Globus pallidus (tissue), 1 donor: ENCODE results near the gene P2RY11.

Source experiments
- DNase-seq: peaks from one replicate; pipeline ENCODE4 v3.0.0-alpha.2; 2015; ENCODE audit warnings: low spot score

The P2RY11 gene

DNA sequence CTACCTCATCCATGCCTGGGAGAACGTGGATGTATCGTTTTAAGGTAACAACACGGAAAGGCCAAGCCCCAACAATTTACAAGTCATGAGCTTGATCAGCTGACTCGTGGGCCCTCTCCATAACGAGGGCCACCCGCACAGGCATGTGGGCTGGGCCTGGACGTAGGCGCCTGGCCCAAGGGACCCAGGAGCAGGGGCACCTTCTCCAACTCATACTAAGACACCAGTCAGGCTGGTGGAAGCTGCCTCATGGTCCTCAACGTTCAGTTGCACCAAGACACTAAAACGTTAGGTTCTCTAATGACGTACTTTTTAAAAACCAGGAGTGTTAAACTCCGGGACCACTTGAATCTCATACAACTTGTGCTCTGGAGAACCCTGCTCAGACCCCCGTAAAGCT, 30.0 kb downstream of the P2RY11 start:
- no peak for DNase-seq

DNA sequence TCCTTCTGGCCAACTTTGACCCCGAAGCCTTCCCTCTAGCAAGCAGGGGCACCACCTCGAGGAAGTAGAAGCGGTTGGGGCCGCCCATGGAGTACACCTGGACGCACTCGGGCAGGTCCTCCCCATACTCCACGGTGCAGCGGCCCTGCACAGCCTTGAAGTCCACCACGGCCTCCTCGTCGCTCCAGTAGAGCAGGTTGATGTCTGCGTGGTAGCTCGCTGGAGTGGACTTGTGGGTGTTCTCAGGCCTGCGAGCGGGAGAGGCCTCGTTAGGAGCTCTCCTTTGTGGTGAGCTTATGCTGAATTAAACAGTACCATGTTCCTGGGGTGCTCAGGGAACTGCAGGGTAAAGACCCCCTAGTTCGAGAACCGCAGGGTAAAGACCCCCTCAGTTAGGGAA, 30.5 kb downstream of the P2RY11 start:
- DNase-seq: no peak

DNA sequence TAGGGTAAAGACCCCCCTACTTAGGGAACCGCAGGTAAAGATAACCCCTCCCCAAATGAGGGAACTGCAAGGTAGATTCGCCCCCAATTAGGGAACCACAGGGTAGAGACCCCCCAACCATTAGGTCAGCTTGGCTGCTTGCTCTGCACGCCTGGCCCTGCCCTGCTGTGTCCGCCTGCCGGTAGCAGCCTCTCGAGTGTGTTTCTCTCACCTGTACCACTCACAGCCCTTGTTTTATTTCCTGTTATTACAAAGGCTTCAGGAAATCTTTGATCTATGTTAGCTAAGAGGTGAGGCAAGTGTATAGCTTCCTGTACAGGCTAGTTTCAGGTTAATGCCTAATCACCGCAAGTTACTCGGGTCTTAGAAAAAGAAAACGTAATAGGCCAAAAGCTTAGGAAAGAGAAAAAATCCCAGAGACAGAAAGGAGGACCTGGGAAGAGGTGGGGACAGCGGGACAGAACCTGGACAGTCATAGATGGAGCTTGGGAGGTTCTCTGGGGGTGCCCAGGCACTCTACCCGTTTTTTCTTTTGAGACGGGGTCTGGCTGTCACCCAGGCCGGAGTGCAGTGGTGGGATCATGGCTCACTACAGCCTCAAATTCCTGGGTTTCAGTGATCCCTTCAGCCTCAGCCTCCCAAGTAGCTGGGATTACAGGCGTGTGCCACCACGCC, 31.3 kb downstream of the P2RY11 start:
- DNase-seq: no peak

DNA sequence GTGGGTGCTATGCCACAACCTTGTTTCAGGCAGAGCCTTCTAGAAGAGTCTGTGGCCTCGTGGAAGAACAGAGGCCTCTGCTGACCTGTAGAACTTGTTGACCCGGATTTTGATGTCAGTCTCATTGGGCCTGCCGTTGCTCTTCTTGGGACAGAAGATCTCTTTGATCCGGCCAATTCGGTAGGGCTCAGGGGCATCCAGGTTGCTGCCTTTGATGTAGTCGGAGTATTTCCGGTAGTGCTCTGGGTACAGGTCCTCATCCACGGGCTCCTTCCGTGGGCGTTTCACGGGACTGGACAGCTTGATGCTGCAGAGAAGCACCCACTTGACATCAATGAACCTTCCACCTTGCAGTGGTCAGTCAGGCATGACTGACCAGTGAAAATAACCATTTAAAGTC, 32.2 kb downstream of the P2RY11 start:
- DNase-seq: no peak

DNA sequence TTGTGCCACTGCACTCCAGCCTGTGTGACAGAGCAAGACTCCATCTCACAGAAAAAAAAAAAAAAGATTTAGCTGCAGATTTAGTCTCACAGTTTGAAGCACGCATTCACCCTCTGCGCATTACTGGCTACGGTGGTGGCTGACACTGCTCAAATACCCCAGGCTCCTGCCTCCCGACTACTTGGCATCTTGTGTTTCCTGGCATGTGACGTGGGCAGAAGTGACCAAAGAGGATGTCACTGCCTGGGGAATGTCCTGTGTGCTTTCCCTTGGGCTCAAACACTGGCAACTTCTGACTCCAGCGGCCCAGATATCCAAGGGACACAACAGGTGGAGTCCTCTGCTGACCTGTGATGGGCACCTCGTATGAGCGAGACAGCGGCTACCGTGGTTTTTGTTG, 32.9 kb downstream of the P2RY11 start:
- DNase-seq: no peak

DNA sequence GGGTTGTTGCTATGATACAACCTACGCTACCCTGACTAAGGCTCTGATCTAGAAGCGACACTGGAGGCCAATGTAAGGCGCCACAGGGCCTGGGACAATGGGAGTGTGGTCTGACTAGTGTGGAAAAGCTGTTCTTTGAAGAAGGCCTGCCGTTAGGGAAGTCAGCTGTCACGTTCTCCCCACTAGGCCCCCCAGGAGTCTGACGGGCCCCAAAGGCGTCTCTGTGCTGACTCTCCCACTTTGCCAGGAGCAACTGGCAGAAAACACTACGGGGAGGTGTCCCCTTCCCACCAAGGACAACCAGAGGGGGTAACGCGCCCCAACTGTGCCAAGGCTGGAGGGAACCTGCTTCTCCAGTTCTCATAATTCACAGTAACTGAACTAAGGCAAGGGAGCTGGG, 33.5 kb downstream of the P2RY11 start:
- DNase-seq: no peak

DNA sequence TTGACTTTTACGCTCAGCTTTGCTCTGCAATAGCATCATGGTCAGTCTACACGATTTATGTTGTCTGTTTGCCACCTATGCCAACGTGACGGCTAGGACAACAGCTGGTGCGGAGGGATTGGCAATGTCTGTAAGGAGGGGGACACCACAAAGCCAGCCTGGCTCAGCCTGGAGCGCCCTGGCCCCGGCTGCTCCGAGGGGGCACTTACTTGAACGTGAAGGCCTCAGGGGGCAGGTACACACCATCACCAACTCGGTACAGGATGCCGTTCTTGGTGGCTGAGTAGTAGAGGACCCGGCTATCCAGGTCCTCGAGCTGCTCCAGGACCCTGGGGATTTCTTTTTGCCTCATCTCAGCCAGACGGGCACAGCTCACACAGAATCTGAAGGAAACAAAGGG, 34.6 kb downstream of the P2RY11 start:
- no peak for DNase-seq

DNA sequence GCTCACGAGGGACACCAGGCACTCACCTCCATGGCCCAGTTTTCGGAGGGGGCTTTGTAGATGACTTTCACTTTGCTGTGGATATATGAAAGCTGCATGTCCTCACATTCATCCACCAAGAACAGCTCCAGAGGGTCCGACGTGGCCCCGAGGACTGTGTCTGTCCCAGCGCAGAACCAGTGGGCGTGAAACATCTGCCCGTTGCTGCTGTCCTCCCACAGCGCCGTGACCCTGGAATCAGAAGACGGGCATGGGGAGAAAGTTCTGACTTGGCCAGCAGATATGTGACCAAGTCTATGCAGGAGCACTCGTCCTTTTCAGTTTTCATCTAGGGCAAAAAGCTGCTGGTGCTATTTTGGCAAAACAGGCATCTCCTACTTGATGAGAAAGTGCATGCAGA, 37.9 kb downstream of the P2RY11 start:
- DNase-seq: no peak

DNA sequence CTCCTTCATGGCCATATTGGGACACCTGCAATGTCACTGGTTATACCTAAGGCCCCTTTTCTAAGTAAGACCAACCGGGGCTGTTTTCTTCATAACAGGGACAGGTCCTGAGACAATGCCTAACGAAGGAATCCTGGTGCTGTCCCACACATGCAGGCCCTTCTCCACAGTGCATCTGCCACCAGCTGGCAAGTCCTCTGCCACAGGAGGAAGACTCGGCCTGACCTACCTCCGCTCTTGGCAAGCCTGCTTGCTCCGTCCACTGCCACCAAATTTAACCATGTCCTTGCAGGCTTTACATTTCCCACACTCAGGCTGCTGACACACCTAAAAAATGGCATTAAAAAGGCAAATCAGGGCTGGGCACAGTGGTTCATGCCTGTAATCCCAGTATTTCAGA, 40.0 kb downstream of the P2RY11 start:
- no peak for DNase-seq

DNA sequence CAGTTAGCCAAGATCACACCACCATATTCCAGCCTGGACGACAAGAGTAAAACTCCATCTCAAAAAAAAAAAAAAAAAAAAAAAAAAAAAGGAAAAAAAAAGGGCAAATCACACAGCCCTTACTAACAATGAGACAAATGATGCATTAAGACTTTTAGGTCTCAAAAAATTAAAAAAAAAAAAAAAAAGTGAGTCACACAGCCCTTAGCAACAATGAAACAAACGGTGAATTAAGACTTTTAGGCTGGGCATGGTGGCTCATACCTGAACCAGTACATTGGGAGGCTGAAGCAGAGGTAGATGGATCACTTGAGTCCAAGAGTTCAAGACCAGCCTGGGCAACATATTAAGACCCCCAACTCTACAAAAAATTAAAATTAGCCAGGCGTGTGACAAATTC, 40.6 kb downstream of the P2RY11 start:
- no peak for DNase-seq

DNA sequence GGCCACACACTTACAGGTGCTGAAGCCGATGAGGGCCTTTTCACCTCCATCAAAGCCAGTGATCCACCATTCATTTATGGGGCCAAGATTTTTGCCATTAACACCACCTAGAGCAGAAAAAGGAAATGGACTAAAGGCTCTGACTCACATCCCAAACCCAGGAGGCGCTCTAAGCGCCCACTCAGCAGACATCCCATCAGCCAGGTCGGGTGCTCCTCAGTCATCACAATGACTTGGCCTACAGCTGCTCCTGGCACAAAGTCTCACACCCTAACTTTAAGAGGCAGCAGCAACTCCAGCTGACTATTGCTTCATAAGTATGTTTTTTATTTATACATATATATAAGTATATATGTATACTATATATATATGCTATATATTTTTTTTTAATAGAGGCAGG, 44.3 kb downstream of the P2RY11 start:
- no peak for DNase-seq

DNA sequence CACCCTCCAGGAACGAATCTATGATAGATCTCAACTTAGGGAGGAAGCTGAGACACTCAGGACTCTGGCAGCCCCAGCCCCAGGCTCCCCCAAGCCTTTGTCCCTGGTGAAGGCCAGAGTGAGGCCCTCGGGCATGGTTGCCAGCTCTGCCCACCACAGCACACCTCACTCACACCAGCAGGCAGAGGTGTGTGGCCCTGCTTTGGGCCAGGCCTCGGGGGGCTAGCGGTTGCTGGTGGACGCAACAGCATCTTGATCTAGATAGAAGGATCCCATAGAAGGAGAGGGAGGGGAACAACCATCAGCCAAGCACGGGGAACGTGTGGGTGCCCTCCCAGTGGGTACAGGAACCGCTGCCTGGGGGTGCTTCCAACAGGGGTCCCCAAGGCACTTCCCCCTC, 46.6 kb downstream of the P2RY11 start:
- DNase-seq: no peak

DNA sequence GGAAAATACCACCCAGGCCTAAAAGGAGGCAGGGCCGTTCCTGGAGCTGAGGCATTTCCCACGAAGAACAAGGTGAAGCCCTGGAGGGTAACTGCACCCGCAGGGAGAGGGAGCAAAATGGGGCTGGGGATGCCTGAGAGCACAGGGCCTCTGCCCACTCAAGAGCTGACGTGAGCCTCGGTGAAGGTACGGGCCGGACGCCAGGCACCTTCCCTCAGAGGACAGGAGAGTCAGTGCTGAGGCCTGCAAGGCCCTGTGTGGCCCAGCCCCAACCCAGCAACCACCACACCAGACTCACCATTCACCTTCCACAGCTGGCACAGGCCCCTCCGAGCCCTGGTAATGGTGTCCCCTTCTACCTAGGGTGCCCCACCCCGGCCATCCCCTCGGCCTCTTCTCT, 47.0 kb downstream of the P2RY11 start:
- no peak for DNase-seq

DNA sequence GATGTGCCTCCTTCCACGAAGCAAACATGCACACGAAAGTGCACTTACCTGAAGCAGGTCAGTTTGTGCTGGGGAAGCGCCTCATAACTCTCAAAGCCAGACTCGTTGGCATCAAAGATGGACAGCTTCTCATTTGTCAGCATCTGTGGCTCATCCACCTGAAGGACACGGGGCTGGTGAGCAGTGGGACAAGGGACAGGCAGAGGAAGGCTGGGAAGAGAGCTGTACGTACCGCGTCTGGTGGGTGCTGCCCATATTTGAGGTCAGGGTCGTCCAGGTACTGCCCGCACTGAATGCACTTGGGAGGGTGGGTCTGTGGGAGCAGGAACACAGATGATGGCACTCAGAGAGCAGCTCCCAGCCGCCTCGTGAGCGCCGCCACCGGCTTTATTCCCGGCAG, 48.1 kb downstream of the P2RY11 start:
- DNase-seq: no peak

DNA sequence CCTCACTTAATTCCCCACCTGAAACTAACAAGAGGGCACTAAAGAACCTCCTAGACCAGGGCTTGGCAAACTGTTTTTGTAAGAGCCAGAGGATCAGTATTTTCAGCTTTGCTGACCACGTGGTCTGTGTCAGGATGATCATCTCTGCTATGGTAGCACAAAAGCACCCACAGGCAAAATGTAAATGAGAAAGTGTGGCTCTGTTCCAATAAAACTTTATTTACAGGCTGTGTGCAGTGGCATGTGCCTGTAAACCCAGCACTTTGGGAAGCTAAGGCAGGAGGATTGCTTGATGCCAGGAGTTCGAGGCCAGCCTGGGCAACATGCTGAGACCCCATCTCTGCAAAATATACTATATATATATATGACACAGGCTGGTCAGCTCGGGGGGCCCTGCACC, 52.0 kb downstream of the P2RY11 start:
- DNase-seq: no peak
